NCI-H1694 (cell line): ENCODE measurements around the gene SRD5A1.

Experiments
- DNase-seq: peaks from one replicate; lab custom pipeline; 2025; lab: John Stamatoyannopoulos, UW

SRD5A1 gene, protein sequence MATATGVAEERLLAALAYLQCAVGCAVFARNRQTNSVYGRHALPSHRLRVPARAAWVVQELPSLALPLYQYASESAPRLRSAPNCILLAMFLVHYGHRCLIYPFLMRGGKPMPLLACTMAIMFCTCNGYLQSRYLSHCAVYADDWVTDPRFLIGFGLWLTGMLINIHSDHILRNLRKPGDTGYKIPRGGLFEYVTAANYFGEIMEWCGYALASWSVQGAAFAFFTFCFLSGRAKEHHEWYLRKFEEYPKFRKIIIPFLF

DNA sequence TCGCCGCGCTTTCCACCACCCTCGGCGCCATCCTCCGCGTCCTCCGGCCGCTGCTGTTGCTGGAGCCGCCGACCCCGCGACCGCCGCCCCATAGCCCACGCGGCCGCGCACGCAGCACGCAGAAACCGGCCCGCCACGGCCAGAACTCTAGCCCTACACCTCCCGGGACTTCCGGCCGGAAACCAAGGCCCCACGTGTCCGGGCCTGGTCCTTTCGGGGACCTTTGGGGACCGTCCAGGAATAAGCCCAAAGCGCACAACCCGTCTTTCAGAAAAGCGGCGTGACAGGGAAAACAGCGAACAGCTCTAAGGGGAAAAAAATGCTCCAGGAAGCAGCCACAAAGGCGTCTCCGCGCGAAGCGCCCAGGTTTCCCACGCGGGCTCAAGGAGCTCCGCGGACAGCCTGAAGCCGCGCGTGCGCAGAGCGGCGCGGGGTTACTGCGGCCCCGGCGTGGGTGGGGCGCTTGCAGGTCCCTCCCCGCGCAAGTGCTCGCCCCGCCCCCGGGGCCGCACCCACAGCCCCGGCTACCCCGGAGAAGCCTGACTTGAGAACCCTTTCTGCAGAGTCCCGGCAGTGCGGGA, at the start of gene SRD5A1, which contains the start of gene NSUN2:
SRD5A1 (plus strand) TSS at position 553 of the 581 bp plus-strand sequence. CDS start 137 bp downstream, outside the sequence.
NSUN2 (minus strand) TSS at position 157 of the 581 bp plus-strand sequence; CDS start at position 92, 65 bp downstream.
- peak; percentile 74 for DNase-seq

DNA sequence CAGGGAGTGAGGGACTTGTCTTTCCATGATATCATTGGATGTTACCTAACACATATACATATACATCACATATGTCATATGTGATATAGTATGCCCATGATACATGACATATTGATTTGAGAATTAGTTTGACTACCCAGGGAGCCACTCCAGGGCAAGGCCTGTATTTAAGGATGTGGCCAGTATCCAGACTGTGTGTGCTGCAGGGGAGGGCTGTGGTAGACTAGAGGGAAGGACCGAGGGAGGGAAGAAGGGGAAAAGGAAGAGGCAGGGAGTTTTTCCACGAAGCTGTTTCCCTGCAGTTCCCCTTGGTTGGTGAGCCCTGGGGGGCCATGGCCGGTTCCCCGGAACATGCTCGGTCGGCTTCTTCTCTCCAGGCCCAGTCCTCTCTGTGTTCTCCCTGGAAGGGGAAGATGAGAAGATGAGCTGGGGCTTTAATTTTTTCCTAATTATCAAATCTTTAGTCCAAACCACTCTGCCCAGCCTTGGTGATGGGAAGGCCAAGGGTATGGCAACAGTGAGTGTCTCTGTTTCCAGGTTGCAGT, 49.1 kb upstream of the SRD5A1 start:
- no peak for DNase-seq

DNA sequence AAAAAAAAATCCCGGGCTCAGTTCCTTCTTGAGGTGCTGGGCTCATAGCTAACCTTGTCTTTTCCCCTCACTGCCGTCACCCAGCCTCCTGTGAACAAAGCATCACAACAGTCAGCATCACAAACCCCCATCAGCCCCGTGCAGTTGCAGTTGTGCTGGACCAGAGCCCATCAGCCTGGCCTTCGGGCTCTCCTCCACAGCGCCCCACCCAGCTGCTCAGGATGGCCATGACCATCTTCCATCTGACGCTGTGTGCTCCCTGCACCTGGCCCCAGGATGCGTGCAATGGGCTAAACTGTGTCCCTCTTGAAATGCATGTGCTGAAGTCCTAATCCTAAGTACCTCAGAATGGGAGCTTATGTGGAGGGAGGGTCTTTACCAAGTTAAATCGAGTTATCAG, 48.5 kb upstream of the SRD5A1 start:
- no peak for DNase-seq

DNA sequence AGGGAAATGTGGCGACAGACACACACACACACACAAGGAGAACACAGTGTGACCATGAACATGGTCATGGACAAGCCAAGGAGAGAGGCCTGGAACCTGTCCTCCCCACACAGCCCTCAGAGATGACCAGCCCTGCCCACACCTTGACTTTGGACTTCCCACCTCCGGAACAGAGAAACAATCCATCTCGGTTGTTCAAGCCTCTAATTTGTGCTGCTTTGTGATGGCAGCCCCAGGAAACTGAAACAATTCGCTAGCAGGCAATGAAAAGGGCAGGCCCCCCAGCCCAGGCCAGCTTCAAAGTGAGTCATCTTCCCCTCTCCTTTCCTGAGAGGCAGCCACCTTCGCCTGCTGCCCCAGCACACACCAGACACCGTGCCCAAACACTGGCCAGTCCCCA, 48.1 kb upstream of the SRD5A1 start:
- DNase-seq, result no peak

DNA sequence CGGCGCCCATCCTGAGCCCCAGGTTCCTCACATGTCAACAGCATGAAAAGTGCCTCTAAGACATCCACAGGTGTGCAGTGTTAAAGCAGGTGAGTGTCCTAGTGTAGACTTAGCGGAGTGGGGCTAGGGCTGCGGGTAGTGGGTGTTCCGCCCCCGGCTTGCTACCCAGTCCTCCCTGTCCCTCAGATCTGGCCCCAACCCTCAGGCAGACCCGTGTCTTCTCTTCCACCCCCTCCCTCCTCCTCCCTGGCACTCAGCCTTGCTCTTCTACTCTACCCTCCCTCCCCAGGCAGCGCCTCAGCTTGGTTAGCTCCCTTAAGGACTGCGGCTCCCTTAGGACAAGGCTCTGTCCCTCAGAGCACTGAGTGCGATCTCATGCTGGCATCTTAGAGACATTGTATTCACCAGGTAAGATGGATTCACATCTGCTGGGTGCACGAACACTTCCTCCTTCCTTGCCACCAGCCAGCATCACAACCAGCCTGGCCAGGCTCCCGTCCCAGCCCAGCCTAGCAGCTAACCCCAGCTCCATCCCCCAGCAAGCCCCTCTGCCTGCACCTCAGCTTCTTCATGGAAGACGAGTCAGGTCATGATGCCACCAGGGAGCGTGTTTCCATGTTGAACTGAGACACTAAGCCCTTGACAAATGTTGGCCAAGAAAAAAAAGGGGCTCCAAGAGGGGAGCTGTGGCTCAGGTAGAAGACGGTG, 47.1 kb upstream of the SRD5A1 start:
- DNase-seq, result no peak

DNA sequence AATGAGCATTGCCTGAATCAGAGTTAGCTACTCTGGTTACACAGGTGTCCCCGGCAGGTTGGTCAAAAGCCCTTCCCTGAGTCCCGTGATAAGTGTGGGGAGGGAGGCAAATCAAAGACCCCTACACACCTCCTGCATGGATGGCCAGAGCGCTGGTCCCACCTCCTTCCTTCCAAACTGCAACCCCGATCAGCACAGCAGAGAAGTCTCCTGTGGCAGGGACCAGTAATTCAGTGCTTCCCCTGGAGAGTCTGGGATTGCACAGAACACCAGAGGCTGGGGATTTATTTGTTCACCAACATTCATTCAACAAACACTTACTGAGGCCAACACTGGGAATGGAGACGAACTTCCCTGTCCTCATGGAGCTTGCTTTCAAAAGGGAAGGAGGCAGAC, 46.6 kb upstream of the SRD5A1 start:
- no peak for DNase-seq

DNA sequence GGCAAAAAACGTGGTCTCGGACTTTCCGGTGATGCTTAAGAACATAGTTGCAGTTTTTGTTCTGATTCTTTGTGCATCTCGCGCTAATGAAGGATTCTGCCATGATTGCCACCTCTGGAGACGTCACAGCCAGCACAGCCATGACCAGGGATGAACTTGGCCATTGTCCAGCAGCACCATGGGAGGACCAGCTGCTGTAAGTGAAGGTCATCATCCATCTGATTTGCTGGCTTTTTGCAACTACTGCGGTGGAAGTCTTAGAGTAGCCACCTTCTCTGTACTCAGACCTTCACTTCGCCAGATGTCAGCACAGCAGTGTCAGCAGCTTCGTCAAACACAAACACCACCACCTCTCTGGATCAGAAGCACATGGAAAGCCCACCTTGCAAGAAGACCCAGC, 46.1 kb upstream of the SRD5A1 start:
- no peak for DNase-seq

DNA sequence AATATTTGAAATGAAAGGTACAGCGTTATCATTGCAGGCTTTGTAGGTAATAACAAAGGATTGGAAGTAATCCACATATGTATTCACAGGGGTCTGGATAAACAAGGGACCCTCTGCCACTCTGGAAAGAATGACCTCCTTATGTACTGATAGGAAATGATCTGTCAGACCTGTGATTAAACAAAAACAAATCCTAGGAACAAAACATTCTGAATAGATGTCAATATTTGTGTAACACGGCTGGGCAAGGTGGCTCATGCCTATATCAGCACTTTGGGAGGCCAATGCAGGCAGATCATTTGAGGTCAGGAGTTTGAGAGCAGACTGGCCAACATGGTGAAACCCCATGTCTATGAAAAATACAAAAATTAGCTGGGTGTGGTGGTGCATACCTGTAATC, 42.7 kb upstream of the SRD5A1 start:
- DNase-seq, result no peak

DNA sequence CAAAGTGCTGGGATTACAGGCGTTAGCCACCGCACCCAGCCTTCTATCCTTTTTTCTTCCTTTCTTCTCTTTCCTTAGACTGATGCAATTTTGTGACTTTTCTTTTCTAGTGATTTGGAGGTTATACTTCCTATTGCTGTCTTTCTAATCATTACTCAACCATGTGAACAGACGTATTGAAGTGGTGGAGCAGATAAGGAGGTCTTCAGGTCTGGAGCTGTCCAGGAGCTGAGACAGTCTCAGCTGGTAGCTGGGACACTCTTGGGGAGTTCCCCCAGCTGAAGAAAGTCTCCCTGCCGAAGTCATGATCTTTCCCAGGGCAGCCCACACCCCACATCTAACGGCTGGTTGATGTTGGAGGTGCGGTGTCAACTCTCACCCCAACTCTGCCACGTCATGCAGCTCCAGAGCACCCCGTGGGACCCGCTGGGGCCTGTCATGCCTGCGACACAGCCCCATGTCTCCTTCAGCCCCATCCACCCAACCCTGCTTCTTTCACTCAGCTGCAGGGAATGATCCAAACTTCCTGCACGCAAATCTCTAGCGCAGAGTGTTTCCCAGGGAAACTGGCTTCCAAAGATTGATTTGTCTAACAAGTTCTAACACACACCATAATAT, 41.5 kb upstream of the SRD5A1 start:
- DNase-seq, result no peak

DNA sequence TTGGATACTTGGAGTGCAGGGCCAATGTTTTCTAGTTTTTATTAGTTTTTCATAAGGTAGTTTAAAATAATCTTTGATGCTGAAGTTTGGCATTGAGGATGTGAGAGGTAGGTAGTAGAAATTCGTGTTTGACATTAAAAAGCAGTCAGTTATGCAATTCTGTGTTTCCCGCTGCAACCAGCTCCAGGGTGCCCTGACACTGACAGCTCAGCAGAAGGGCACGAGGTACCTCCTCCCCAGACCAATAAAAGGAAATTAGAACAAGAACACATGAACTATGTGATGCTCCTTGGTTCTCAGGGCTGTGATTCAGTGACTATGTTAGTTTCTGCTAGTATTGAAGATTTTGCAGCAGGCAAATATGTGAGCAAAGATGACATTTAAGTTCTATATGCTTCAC, 40.6 kb upstream of the SRD5A1 start:
- DNase-seq, result no peak

DNA sequence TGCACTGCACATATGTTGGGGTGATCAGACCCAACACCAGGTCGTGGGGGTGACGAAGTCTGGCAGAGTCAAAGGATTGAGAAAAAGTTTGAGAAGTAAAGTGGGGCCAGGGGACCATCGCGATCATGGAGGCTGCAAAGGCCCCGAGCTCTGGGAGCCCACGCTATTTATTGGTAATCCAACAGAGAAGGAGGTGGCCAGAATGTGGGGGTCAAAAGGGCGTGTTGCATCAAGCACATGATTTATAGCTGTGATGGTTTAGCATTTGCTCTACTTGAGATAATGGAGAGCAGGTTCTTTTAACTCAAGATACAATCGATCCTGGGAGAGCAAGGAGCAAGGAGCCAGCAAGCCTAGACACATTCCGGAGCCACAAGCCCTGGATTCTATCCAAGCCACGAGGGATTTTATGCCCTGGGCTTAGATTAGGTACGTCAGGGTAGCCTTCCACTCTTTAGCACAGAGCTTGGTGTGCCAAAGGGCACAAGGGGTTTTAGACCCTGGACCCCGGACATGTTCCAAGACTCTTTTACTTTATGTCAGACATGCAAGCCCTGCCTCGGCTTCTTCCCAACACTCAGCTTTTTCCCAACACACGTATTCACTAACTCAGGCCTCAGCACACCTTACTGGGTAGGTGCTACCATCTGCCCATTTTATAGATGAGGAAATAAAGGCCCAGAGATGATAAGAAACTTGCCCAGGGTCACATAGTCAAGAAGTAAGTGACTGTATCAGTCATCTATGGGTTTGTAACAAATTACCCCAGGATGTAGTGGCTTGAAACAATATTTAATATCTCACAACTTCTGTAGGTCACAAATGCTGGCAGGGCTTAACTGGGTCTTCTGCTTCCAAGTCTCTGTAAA, 39.9 kb upstream of the SRD5A1 start:
- no peak for DNase-seq

DNA sequence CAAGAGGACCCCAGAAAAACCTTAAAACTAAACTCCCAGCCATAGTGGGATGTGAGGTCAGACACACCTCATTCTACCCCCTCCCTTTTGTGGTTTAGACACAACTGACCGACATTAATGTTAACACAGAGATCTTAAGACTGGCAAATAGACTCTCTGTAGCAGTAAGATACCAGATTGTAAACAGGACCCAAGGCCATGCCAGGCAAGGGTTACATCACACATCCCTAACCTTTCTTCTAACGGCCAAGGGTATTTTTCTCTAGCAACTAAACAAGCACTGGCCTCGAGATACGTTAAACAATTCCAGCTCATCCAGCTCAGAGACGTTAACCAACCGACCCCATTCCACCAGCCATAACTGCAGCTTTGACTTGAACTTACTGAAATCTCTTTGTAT, 39.2 kb upstream of the SRD5A1 start:
- no peak for DNase-seq

DNA sequence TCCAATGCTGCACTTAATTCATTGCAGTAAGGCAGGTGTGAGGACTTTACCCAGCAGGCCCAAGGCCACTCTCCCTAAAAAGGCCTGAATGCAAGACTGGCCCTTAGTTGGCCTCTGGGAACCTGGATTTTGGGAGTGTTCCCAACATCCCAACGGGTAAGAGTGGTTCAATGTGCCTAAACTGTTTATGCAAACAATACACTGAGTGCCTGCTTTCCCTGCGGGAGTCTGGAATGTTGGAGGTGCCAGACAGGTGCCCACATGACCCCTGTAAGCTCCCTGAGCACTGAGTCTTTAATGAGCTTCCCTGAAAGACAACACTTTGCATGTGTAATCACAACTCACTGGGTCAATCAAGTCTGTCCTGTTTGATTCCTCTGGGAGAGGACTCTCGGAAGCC, 37.8 kb upstream of the SRD5A1 start:
- no peak for DNase-seq

DNA sequence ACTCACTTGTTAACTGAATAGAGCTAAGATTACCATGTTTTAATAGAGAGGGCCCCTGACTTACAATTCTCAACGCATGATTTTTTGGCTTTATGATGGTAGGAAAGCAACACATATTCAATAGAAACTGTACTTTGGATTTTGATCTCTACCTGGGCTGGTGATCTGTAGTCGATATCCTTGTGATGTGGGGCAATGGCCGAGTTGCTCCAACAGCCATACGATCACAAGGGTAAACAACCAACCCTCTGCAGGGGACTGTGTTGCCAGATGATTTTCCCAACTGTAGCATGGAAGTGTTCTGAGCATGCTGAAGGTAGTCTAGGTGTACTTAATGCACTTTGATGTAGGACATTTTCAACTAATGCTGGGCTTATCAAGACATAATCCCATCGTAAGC, 36.9 kb upstream of the SRD5A1 start:
- DNase-seq, result no peak

DNA sequence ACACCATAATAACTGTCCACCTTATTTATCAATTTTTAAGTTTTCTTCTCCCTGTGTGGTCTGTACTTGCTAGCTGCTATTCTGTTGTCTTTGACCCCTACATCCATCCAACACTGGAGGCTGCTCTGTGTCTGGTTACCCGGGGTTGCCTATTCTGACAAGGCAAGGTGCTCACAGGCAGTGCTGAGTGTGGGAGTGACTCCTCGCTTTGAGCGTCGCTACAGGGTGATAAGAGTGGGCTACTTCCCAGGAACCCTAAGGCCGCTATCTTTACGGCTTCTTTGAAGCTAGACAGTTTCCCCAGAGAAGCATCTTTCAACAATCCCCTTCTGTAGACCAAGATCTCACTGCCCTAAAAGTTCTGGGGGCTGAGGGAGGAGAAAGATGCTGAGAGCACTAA, 35.7 kb upstream of the SRD5A1 start:
- no peak for DNase-seq

DNA sequence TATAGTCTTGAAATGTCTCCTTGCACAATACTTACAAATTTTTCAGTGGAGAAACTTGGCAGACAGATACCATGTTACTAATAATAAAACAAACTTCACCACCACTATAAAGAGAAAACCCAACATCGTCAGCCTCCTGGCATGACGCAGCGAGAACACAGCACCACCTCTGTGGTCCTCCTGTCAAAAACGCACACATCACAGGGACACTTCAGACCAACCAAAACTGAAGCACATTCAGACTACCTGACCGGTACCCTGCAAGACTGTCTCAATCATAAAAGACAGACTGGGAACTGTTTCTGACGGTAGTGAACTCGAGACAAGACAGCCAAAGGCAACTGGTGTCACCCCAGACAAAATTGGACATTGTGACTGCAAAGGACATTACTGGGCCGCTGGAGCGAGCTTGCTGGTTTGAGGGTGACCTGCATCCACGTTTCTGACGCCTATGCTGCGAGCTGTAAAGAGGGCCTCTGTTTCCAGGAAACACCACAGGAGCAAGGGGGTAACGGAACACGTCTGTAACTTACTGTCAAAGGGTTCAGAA, 34.8 kb upstream of the SRD5A1 start:
- no peak for DNase-seq

DNA sequence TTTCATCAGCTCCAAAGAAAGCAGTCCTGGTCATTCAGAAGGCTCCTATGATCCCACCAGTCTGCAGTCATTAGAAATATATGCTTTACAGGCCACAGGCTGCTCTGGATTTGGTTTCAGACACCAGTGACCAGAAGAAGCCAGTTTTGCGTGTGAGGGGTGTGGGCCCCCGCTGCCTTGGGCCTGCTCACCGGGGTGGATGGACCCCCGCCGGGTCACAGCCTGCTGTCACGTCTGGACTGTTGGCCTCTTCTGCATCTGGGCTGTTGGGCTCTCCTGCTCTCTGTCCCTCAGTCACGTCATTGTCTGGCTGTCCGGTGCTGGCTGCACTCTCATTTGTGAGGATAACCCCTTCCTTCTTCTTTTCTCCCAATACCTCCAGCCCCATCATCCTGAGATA, 33.5 kb upstream of the SRD5A1 start:
- no peak for DNase-seq

DNA sequence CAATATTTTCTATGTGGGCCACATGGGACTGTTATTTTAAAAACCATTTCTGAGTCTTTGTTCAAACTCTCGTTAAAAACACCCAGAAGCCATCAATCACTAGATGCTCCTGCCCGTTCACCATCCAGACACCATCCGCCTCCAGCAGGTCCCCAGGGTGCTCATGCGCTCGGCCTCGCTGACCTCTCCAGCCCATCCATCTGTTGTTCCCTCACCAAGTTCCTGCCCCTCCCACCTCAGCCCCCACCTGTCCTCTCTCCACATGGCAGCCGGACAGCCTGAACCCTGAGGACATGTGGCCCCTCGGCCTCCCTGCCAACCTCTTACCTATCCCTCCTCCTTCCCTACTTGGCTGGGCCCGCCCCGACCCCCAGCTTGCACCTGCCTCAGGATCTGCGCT, 32.0 kb upstream of the SRD5A1 start:
- DNase-seq, result no peak

DNA sequence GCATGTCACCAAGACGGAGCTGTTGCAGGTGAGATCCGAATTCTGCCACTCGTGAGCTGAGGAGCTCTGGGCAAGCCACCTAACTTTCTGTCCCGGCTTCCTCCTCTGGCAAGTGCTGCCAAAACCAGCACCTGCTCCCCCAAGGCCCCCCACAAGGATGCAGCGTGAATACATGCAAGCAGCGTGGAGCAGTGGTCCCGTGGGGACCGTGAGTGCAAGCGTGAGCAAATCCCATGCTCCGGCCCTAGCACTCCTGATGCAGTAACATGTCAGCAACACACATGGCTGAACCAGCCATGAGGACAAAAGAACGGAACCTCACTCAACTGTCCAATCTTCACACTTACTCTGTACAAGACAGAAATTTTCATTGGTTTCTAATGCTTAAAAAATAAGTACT, 31.4 kb upstream of the SRD5A1 start:
- no peak for DNase-seq

DNA sequence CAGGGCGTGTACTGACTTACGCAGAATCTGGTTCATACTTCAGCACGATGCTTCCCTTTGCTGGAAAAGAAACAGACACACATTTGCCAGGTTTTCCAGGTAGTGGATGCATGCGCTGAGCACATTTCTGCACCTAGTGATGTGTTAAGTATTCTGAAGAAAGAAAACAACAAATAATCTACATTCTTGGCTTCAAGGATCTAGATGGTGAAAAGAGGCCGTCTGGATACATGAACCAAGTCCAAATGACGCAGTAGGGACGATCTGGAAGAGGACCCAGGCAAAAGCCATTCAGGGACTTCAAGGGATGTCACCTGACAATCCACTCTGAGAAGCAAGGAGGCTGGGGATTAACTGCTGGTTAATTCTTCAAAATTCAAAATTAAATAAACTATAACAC, 30.8 kb upstream of the SRD5A1 start:
- DNase-seq, result no peak

DNA sequence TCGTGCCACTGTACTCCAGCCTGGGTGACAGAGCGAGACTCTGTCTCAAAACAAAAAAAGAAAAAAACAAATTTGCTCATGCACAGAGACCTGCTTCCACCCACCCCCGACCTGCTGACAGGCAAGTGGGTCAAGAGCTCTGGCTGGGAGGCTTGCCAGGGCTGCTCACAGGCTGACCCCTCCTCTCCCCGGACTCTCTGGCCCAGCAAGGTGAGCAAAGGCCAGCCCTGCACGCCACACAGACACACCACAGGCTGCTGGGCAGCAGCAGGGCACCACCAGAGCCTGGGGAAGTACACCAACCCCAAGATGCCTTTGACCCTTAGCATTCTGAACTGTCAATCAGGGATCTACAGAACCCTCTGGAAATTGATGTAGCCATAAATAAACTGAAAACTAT, 29.6 kb upstream of the SRD5A1 start:
- no peak for DNase-seq
